ENCODE data around the gene CDKAL1.
A peak's percentile ranks its signal among the peaks of the same experiment; 100 is the strongest.
"Not testable (repeated sequence)": the region's sequence is repeated elsewhere in the genome, so short reads cannot be mapped to it uniquely, and the experiment has no call there.

CDKAL1 gene

DNA sequence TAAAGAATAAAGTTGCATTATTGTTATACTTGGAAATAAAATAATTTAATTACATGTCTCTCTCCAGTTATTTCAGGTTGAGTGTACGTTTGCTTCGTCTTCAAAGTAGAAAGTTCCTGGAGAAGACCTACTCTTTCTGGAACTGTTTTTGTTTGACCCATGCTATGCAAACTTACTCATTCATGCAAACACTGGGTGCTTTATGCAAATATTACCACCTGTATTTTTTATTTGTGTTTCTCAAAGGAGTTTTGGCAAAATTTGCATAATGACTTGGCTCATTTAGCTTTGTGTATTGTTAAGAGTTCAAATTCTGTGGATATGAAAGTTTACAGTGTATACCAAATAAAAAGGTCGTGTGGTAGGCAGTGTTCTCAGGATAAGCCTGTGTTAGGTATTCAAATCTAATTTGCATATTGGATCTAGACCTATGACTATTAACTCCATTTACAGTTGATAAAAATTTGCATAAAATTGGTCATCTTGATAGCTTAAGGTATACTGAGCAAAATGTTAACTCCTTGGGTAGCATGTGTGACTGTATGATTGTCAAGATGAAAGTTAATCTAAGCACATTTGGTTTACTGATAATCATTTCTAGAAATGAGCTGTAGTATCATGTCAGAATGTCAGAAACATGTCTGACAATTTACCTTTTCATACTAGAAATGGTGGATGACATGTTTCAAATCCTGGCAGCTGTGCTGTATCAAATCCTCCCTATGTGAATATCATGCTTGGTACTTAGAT lies 65.2 kb downstream of the CDKAL1 start:
- DNase-seq = no peak

DNA sequence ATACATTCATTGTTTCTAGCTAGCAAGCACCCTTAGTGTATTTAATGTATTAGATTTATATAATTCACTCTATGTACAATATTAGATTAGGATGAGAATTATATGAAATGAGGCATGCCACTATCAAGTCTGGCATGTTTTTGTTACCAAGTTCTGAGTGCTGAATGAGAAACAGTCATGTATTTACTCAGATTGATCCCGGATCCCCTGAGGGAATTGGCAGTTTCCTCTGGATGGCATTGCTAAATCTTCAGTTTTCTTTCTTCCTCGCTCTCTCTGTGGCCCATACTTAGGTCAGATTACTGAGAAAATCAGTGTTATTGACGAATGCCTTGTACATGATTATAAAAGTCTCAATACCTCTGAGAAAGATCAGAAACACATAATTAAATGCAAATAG lies 66.6 kb downstream of the CDKAL1 start:
- DNase-seq = no peak

DNA sequence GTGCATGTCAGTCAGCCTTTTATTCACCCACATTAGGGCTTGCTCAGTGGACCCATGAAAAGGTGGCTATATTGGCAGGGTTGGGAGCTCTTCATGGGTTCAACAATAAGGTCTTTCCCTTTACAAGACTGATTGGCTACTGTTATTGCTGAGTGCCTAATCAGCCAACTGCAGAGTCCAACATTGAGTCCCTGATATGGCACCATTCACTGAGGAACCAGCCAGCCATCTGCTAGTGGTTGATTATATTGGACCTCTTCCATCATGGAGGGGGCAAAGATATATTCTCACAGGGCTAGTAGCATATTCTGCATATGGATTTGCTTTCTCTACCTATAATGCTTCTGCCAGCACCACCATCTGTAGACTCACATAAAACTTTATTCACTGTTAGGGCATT lies 69.9 kb downstream of the CDKAL1 start:
- DNase-seq = no peak

DNA sequence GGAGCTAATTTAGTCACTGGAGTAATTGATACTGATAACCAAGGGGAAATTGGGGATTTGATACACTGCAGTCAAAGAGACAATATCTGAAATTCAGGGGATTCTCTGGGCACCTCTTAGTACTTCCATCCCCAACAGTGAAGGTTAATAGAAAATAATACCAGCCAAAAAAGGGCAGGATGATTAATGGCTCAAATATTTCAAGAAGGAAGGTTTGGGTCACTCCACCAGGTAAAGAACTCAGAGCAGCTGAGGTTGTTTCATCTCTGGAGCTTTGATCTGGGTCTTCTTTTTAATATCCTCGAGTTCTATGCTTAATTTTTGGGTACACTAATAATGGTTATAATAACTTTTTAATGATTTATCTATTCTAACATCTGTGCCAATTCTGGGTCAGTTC lies 70.8 kb downstream of the CDKAL1 start:
- no peak for DNase-seq

DNA sequence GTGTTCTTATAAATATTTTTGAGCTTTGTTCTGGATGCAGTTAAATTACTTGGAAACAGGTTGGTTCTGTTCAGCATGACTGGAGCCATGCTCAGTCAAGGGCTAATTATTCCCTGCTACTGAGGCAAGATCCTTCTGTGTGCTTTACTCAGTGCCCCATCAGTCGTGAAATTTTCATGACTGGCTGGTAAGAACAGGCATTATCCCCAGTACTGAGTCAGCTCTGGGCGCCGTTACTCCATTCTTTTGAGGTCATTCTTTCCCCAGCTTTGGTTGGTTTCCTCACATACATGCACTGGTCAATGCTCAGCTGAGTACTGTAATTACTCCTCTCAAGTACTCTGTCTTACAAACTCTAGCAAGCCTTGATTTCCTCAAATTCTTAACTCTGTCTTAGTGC lies 71.3 kb downstream of the CDKAL1 start:
- no peak for DNase-seq

DNA sequence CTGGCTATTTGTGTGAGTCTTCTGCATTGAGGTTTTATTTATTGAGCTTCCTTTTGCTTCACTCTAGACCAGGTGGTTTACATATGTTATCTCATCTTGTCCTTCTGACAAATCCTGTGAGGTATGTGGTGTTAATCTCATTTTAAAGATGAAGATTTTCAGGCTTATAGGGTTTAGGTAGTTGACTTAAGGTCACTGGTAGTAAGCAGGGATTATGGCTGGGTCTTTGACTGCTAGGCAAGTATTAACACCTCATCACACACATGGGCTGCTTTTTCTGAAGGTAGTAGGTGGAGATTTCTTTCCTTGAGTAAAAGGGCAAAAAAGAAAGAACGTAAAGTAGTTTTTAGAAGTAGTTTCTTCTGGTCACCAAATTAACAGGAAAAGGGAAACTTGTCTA lies 72.6 kb downstream of the CDKAL1 start:
- DNase-seq = no peak

DNA sequence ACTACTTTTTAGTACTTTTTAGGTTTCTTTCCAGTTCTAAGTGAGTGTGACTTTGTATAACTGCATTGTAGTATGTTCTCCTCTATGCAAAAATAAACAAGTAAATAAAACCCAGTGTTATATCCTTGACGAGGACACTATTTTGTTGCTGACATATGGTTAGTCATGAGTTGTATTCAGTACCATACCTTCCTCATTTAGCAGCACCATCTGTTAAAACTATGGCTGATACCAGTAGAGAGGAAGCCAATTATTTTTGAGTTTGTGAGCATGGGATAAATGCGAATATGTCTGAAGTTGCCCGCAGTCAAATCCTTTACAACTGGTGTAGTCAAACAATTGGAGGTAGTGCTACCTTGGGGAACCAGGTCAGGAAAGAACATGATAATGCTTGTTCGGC lies 74.1 kb downstream of the CDKAL1 start:
- DNase-seq = no peak

DNA sequence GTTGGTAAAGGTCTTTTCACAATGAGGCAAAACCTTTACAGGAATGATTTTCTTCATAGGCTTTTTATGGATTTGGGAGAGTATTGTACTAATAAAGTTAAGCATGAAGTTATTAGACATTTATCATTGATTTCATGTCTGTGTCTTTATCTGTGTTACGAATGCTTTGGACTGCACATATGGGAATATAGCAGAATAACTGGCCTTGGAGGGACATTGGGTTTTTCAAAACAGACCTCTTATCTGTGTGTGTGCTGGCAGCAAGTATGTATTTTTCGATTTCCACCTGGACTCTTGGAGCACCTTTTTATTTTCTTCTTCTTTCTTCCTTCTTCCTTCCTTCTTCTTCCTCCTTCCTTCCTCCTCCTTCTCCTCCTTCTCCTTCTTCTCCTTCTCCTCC lies 74.6 kb downstream of the CDKAL1 start:
- no peak for DNase-seq

DNA sequence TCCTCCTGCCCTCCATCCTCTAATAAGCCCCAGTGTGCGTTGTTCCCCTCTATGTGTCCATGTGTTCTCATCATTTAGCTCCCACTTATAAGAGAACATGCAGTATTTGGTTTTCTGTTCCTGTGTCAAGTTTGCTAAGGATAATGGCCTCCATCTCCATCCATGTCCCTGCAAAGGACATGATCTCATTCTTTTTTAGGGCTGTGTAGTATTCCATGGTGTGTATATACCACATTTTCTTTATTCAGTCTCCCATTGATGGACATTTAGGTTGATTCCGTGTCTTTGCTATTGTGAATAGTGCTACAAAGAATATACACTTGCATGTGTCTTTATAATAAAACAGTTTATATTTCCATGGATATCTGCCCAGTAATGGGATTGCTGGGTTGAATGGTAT lies 75.7 kb downstream of the CDKAL1 start:
- not testable (repeated sequence) for DNase-seq

DNA sequence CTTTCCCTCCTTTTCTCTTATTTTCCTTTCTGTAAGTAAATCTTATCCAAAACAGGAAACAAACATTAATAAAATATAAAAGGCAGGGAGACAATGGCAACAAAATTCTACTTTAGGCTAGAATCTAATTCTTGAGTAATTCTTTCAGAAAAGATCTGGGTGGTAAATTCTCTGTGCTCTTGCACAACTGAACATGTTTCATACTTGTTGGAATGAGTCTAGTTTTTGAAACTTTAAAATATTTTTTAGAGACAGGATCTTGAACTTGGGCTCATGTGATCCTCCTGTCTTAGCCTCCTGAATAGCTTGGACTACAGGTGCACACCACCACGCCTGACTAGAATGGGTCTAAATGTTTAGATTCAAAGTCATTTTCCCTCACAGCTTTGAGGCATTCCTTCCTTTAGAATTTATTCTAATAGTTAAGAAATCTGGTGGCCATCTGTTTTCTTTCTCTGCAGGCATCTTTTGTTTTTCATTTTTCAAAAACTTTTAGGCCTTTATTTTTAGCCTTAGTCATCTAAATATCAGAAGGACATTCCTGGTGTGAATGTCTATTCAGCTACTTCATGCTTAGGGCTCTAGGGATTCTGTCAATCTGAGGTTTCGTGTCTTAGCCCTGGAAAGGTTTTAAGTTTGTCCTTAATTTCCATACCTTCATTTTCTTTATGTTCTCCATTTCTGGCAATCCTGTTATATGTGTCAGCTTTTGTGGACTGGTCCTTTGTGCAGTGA lies 76.5 kb downstream of the CDKAL1 start:
- DNase-seq = no peak

DNA sequence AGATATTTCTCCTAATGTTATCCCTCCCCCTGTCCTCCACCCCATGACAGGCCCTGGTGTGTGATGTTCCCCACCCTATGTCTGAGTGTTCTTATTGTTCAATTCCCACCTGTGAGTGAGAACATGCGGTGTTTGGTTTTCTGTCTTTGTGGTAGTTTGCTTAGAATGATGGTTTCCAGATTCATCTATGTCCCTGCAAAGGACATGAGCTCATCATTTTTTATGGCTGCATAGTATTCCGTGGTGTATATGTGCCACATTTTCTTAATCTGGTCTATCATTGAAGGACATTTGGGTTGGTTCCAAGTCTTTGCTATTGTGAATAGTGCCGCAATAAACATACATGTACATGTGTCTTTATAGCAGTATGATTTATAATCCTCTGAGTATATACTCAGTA lies 83.3 kb downstream of the CDKAL1 start:
- not testable (repeated sequence) for DNase-seq

DNA sequence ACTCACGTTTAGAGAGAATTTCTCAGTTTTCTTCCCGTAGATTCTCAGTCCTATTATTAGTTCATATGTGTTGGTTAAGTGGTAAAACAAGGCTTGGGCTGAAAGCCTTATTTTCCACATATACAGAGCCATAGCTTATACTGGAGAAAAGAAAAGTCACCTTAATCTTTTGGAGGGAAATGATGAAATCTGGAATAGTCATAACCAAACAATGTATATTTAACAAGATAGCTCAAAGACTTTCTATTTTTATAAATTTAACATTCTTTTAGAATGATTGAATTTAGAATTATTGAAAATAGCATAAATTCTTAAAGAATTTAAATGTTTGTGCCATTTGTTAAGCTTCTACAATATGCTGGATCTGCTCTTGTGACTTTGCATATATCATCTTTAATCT lies 85.8 kb downstream of the CDKAL1 start:
- DNase-seq = no peak

DNA sequence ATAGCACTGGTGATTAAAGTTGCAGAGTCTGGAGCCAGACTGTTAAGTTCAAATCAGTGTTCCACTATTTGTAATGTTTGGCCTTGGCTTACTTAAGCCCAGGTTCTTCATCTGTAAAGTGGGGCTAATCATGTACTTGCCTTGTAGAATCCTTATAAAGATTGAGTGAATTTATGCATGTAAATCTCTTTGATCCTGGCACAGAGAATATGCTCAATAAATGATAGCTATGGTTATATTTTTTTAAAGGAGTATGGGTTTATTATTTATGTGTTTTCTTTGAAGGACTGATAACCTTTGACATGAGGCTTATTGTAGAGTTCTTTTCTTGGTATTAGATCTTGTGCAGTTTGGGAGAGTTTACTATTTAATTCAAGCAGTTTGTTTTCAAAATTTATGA lies 89.5 kb downstream of the CDKAL1 start:
- DNase-seq = no peak

DNA sequence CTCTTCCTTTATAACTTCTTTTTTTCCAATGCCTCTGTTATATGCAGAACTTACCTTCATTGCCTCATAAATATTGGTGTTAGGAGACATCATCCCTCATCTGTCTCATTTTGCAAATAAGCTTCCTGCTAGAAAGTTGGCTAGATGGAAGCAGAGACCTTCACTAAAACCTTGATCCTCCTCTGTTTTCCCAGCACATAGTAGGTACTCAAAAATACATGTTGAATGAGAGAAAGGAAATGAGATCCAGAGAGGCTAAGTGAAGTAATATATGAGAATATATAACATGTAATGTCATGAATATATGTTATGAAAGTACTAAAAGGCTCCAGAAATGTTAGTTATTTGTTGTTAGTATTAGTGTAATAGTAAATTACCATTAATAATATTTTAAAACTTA lies 91.9 kb downstream of the CDKAL1 start:
- no peak for DNase-seq

DNA sequence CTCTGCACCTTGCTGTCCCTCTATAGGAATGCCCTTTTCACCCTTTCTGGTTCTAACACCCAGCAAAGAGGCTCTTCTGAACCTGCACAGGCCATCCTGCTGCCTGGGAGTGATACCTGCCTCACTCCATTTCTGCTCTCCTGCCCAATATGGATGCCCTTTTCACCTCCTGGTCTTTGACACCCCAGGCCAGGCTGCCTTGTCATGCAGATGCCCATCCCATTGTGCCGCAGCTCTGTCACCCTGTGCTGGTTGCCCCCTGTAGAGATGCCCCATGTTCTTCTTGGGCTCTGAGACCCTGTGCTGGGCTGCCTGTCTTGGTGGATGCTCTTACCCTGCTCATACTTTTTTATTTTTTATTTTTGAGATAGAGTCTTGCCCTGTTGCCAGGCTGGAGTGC lies 95.3 kb downstream of the CDKAL1 start:
- DNase-seq = no peak

DNA sequence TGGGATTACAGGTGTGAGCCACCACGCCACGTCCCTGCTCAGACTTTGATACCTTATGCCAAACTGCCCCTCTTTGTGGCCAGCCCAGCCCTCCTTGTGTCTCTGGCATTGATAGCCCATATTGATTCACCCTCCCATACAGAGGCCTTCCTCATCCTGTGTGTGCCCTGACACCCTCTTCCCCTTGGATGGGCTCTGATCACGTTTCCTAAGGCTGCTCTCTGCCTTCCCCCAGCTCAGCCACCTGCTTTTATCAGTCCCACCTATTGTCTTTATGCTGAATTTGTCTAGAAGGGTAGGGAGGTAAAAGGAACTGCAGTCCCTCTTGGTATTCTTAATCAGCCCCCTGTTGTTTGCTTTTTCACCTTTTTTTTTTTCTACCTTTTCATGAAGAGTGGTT lies 95.9 kb downstream of the CDKAL1 start:
- no peak for DNase-seq

DNA sequence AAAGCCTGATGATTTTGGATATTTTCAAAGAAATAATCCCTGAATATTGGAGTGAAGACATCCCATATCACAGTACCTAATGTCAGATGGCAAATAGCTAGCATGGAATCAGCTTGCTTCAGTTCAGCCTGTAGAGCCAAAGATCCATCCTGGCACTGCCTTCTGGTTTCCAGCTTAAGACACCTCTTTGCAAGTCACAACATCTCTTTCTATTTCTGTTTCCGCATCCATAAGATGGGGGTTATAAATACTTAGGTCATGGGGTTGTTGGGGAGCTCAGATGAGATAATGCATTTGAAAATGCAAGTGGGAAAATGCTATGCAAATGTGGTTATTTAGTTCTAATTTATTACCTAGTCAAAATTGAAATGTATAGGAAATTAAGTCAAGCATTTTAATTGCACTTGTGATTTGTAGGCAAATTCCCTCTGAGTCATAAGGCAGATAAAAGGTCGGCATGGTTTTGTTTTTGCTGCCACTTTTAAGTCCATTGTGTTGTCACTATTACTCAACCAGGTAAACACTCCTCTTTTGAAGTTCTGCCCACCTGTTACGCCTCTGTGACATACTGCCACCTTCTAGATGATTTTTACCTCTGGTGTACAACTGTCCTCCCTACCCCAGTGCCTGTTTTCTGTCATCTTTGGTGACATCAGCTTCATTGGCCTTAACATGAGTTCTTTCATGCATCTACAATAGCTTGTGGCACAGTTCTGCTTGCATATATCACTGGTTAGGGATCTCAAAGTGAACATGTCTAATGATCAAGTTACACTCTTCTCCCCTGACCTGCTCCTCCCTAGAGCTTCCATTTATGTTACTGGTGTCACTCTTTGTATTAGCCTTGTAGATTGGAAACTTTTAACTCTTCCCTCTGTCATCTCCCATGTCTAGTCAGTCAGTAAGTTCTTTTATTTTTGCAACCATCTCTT lies 96.6 kb downstream of the CDKAL1 start:
- no peak for DNase-seq

DNA sequence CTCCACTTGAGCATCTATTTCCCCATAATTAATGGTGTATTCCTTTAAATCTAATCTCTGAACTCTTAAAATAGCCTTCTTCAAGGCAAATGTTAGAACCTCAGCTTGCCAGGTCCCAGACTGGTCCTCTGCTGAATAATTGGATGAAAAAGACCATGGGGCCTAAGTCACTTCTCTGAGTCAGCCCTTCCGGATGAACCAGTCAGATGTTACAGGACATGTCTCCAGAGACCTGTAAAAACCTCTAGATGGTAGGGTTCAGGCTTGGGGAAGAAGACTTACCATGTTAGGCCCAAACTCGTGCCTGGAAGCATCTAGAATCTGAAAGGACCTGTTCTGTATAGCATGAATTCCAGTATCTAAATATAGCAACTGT lies 97.3 kb downstream of the CDKAL1 start:
- no peak for DNase-seq

DNA sequence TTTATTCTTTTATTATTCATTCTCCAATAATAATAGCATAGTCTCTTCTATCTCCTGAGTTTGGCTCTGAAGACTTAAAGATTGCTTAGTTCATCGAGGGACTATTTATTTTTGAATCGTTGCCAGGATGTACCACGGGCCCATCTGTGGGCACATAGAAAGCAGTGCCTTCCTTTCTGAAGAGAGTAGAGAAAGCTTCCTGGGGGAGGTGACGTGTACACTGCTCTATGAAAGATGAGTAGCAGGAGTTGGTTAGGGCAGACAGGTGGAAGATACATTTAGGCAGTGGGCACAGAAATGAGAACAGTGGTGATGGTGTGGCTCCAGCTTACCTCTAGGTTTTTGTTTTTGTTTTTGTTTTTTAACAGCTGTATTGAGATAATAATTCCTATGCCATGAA lies 98.4 kb downstream of the CDKAL1 start:
- no peak for DNase-seq

DNA sequence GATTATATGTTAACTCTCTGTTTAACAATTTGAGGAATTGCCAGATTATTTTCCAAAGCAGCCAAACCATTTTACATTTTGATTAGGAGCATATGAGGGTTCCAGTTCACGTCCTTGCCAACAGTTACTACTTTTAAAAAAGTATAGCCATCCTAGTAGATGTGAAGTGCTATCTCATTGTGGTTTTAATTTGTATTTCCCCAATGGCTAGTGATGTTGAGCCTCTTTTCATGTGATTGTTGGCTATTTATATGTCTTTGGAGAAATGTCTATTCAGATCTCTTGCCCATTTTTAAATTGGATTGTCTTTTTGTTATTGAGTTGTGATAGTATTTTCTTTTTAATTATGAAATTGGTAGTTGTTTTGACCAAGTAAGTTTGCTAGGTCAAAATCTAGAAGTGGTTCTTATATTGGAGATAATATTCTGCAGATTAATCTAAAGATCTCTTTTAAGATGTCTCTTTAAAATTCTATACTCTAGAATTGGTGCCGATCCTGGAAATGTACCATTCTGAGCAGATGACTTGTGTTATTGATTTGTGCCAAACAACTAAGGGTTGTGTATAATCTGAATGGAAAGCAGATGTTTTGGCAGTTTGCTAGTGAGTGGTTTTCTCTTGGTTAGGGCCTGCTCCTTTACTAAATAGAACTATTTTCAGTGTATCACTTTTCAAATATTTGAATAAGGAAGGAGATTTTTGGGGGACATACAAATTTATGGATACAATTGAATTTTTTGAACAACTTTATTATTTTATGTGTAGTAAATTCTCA lies 99.5 kb downstream of the CDKAL1 start:
- DNase-seq = no peak

DNA sequence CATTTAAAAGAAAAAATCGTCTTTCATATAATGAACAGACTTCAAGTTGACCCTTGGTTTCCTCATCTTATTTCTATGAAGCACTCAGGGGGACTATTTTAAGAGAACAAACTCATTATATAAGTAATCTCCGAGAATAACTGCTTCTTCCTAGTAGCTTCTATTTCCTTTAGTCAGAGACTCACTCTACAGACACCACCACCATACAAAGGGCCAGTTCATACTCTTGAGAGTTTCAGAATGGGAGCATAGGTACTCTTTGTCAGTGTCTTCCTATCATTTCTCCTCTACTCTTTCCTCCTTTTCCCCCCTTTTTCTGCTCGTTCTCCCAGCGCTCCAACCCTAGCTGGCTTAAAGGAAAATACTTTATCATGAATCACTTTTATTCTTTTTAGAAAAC lies 104.9 kb downstream of the CDKAL1 start:
- no peak for DNase-seq

DNA sequence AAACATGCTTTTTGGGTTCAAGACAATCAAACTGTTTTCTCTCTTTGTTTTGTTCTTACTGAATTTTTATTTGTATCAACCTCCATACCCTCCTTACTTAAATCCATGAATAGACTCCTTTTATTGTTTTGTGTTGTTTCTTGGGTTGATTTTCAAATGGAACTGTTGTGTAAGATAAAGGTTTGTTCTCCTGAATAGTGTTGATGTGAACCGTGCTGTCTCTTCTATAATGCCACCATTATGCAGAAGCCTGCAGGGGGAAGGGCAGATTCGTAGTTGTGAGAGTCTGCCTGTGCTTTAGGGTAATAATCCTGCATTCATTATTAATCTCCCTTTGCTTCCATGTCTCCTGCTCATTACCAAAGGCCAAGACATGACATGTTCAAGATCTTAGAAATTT lies 105.9 kb downstream of the CDKAL1 start:
- peak; percentile 5 to 13 for DNase-seq

DNA sequence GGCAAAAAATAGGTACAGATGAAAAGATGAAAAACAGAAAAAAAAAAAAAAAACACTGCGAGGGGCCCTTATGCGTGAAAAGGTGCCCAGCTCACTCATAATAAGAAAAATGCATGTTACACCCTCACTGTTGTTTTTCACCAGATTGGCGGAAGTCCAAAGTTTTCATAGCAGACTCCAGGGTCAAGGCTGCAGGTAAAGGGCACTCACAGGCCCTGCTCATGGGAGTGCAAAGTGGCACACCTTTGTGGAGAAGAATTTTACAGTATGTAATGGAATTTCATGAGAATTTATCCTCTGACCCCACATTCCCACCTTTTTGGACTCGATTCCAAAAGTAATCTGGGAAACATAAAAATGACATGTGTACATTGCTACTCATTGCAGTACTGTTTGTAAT lies 108.2 kb downstream of the CDKAL1 start:
- DNase-seq = no peak
